ENCODE data around the gene SCEL.
"Not testable (repeated sequence)": the region's sequence is repeated elsewhere in the genome, so short reads cannot be mapped to it uniquely, and the experiment has no call there.

The SCEL gene

GRCh38 chr13:77662831-77663230, 127.3 kb downstream of the SCEL start:
- not testable (repeated sequence) for DNase-seq (ENCODE audit: low read depth)

DNA sequence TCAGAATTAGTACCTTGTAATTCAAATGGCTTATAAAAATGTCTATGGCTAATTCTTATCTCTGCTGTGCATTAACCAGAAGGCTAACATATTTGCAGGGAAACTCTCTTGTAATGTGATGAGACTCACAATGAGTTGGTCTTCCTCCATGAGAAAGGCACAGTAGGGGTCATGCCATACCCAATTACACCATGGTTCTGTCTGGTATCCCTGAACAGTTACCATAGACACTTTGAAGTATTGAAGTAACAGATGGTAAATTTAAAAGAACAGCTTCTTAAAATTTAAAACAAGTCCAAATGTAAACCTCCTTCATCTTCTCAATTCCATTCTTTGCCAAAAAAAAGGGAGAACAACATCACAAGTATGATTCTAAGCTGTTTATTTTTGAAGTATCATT, 139.3 kb downstream of the SCEL start:
- DNase-seq (ENCODE audit: low read depth), result no peak

DNA sequence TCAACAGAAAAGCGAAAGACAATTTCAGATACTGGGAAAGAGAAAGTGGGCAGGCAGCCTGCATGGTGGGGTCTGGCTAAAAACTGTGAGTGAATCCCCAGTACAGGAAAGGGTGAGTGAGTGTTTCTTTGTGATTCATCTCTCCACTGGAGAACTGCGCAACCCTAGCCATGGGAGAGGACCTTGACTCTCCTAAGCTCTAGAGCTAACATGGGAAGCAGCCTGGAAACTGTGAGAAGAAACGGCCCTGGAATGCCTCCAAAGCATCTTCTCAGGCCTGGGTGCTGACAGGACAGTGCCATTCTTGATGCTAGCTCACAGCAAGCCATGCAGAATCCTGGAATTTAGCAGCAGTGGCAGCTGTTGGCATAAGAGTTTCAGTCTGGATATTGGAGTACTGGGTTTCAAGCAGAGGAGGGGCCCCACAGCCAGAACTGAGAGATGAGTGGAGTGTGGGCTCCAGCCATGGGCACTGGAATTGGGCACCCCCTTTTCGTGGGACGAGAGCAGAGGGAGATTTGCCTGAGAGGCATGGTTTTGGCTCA, 143.3 kb downstream of the SCEL start:
- DNase-seq (ENCODE audit: low read depth), result no peak

- no peak for DNase-seq (ENCODE audit: low read depth)
Measured at GRCh38 chr13:77687799-77688198, 152.3 kb downstream of the SCEL start.

DNA sequence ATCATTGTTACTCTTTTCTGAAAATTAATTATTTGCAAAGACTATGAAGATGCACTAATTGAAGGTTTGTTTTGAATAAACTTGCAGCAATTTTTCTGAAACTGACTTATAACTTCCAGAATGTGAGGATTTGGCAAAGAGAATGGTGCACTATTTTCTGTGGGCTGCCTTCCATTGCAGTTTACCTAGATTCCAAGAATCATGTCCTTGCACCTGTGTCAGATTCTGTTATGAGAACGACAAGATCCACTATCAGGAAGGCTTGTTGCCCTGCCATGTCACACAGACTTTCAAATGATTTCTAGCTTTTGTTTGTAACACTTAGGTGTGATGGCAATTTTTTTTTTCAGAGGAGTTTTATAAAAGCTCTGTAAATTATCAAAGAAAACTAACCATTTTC, 156.4 kb downstream of the SCEL start:
- no peak for DNase-seq (ENCODE audit: low read depth)

GRCh38 chr13:77692746-77693448, 157.4 kb downstream of the SCEL start:
- no peak for DNase-seq (ENCODE audit: low read depth)

- no peak for DNase-seq (ENCODE audit: low read depth)
Measured at GRCh38 chr13:77693449-77693940, 158.0 kb downstream of the SCEL start.

Data from stimulated activated CD8-positive, alpha-beta memory T cell treated with anti-CD3 and anti-CD28 coated beads, Interleukin-12 subunit alpha, Interleukin-12 subunit beta, amount 100 ng/mL, for 1 hour (primary cell).